HG03280 (cell line): Measurements from ENCODE around the gene DNAJC11.

Source experiments
- ATAC-seq: cut with Tn5 transposase; IDR thresholded peaks from one replicate; pipeline ENCODE4 v1.9.1; 2021; ENCODE audit warnings: mild to moderate bottlenecking, moderate library complexity; ENCODE audit not compliant: unreplicated experiment

DNAJC11 gene

GRCh38 chr1:6587261-6588005 is 114.2 kb downstream of the DNAJC11 start:
- ATAC-seq, result no peak

- ATAC-seq, result no peak
These were observed 115.2 kb downstream of the DNAJC11 start for GRCh38 chr1:6586404-6586816.

- ATAC-seq, result no peak
These were observed 115.8 kb downstream of the DNAJC11 start for GRCh38 chr1:6585841-6586240.

DNA sequence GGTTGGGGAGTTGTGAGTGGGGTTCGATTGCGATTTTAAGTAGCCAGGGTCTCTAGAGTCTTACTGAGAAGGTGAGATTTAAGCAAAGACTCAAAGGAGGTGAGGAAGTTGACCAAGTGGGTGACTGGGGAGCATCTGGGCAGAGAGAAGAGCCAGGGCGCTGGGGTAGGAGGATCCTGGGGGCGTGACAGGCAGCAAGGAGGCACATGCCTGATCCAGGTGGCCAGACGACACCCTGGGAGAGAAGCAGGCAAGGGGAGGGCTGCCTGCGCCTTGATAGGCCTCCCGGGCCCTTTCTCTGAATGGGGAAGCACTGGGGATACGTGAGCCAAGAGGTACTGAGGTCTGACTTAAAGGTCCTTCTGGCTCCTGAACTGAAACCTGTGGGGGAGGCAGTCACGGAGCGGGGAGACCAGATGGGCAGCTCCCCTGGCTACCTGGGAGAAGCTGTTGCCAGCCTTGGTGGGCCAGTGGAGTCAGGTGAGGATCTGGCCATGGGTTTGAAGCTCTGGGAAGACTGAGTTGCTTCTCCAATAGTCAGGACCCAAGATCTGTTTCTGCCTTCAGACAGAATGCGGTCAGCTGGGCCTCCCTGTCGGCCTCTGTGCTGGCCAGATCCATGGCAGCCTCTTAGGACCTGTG is 116.4 kb downstream of the DNAJC11 start:
- no peak for ATAC-seq
